WTC11 (cell line): ENCODE results near the gene FAM3D. TPM values are rescaled to one million over a fixed set of nuclear protein-coding genes. Genes with fewer than 3 reads are reported as not detected.

Source experiments
- ATAC-seq: fragments of 200-7000 bp; cut with Tn5 transposase; 2 replicates; pipeline ENCODE4 v1.10.0; 2021; ENCODE audit warnings: mild to moderate bottlenecking, moderate library complexity
- CTCF ChIA-PET: fragments of 300-600 bp; sonication (Branson Sonifier 250); formaldehyde crosslinking; loops from one replicate; lab custom pipeline; 2021; ENCODE audit warnings: antibody characterized with exemption; lab: Charles Lee
- POLR2A ChIA-PET: fragments of 350-600 bp; sonication (Branson Sonifier 250); formaldehyde crosslinking; loops from one replicate; lab custom pipeline; 2021; ENCODE audit warnings: antibody characterized with exemption; lab: Charles Lee
- DNase-seq: peaks from one replicate; pipeline ENCODE4 v3.0.0; 2021; ENCODE audit warnings: low spot score
- H3K27ac Mint-ChIP-seq: 2 replicates; pipeline ENCODE4 v1.8.0; 2021; ENCODE audit warnings: mixed read lengths
- H3K27me3 Mint-ChIP-seq: 2 replicates; pipeline ENCODE4 v1.8.0; 2021; ENCODE audit warnings: low read depth, mild to moderate bottlenecking, moderate library complexity, mixed read lengths
- H3K36me3 Mint-ChIP-seq: 2 replicates; pipeline ENCODE4 v1.8.0; 2021; ENCODE audit warnings: mixed read lengths
- H3K4me1 Mint-ChIP-seq: 2 replicates; pipeline ENCODE4 v1.8.0; 2022; ENCODE audit warnings: mixed read lengths
- H3K4me3 Mint-ChIP-seq: 2 replicates; pipeline ENCODE4 v1.8.0; 2021; ENCODE audit warnings: mild to moderate bottlenecking, moderate library complexity, mixed read lengths
- H3K9me3 Mint-ChIP-seq: 2 replicates; pipeline ENCODE4 v1.8.0; 2021; ENCODE audit warnings: mixed read lengths
- ELF4 ChIP-seq: sonication (generic); formaldehyde crosslinking; IDR thresholded peaks from 2 replicates; pipeline ENCODE4 v1.8.1; 2022; ENCODE audit warnings: low read depth, mild to moderate bottlenecking, moderate library complexity, missing genetic modification reagents
- ETV6 ChIP-seq: sonication (generic); formaldehyde crosslinking; IDR thresholded peaks from 2 replicates; pipeline ENCODE4 v1.8.1; 2022; ENCODE audit warnings: mild to moderate bottlenecking, missing genetic modification reagents
- FOXK1 ChIP-seq: sonication (generic); formaldehyde crosslinking; IDR thresholded peaks from 2 replicates; pipeline ENCODE4 v1.8.0; 2022; ENCODE audit warnings: mild to moderate bottlenecking, moderate library complexity, missing genetic modification reagents
- FOXP4 ChIP-seq: sonication (generic); formaldehyde crosslinking; IDR thresholded peaks from 2 replicates; pipeline ENCODE4 v1.8.0; 2022; ENCODE audit warnings: mild to moderate bottlenecking, missing genetic modification reagents
- HMGA2 ChIP-seq: fragments of 250-450 bp; sonication (Bioruptor Pico); IDR thresholded peaks from 2 replicates; pipeline ENCODE4 v1.4.0; 2021; ENCODE audit warnings: mild to moderate bottlenecking, moderate library complexity
- IRF2 ChIP-seq: sonication (generic); formaldehyde crosslinking; IDR thresholded peaks from 2 replicates; pipeline ENCODE4 v1.8.0; 2022; ENCODE audit warnings: low read depth, missing genetic modification reagents, borderline replicate concordance
- JAZF1 ChIP-seq: fragments of 250-450 bp; sonication (Bioruptor Pico); IDR thresholded peaks from 2 replicates; pipeline ENCODE4 v1.9.0; 2021; ENCODE audit warnings: moderate library complexity, mild to moderate bottlenecking, inconsistent platforms
- KAT7 ChIP-seq: sonication (generic); formaldehyde crosslinking; IDR thresholded peaks from 2 replicates; pipeline ENCODE4 v1.8.1; 2023; ENCODE audit warnings: missing genetic modification reagents, mild to moderate bottlenecking, borderline replicate concordance
- PRRX2 ChIP-seq: fragments of 250-450 bp; sonication (Bioruptor Pico); IDR thresholded peaks from 2 replicates; pipeline ENCODE4 v1.8.0; 2021; ENCODE audit warnings: mild to moderate bottlenecking
- ZNF263 ChIP-seq: sonication (generic); formaldehyde crosslinking; IDR thresholded peaks from 2 replicates; pipeline ENCODE4 v1.8.1; 2022; ENCODE audit warnings: low read depth, mild to moderate bottlenecking, moderate library complexity, missing genetic modification reagents
- ZNF425 ChIP-seq: fragments of 250-450 bp; sonication (Bioruptor Pico); conservative IDR thresholded peaks from 2 replicates; pipeline ENCODE4 v1.9.0; 2021; ENCODE audit warnings: mild to moderate bottlenecking
- total RNA-seq: library from RNA; stranded (reverse); gene quantifications from 3 replicates; pipeline ENCODE4 v1.2.3, GENCODE V29; 2021
- TF ChIP-seq, protein P1 (sequence below): sonication (generic); formaldehyde crosslinking; IDR thresholded peaks from 2 replicates; pipeline ENCODE4 v1.8.1; 2022; ENCODE audit warnings: mild to moderate bottlenecking, moderate library complexity, missing genetic modification reagents
- TF ChIP-seq, protein P2 (sequence below): sonication (generic); formaldehyde crosslinking; conservative IDR thresholded peaks from 2 replicates; pipeline ENCODE4 v1.8.1; 2022; ENCODE audit warnings: mild to moderate bottlenecking, missing genetic modification reagents
- TF ChIP-seq, protein P3 (sequence below): sonication (generic); formaldehyde crosslinking; IDR thresholded peaks from 2 replicates; pipeline ENCODE4 v1.8.1; 2023; ENCODE audit warnings: mild to moderate bottlenecking, missing genetic modification reagents

The FAM3D gene
- total RNA-seq, 1 experiment from 2014 or later: 0.66 TPM

- Mint-ChIP-seq H3K4me3 (no peak overlapping the region), H3K27ac (no peak overlapping the region), H3K4me1 (no peaks in the 10 kb centered on the region), H3K36me3 (peaks cover 58% of the 10 kb centered on the region), H3K9me3 (peaks cover 80% of the 10 kb centered on the region), H3K27me3 (peaks cover 9% of the 10 kb centered on the region)
- ATAC-seq (no peak), DNase-seq (no peak)
- ChIA-PET CTCF (no interaction called here), POLR2A (no interaction called here)
- TF ChIP-seq, protein P1, sequence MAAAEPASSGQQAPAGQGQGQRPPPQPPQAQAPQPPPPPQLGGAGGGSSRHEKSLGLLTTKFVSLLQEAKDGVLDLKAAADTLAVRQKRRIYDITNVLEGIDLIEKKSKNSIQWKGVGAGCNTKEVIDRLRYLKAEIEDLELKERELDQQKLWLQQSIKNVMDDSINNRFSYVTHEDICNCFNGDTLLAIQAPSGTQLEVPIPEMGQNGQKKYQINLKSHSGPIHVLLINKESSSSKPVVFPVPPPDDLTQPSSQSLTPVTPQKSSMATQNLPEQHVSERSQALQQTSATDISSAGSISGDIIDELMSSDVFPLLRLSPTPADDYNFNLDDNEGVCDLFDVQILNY: no peak
- TF ChIP-seq FOXP4 (CRISPR knock-in tag): no peak
- TF ChIP-seq, protein P2, sequence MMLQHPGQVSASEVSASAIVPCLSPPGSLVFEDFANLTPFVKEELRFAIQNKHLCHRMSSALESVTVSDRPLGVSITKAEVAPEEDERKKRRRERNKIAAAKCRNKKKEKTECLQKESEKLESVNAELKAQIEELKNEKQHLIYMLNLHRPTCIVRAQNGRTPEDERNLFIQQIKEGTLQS: no peak
- TF ChIP-seq ELF4 (CRISPR knock-in tag): no peak
- TF ChIP-seq, protein P3, sequence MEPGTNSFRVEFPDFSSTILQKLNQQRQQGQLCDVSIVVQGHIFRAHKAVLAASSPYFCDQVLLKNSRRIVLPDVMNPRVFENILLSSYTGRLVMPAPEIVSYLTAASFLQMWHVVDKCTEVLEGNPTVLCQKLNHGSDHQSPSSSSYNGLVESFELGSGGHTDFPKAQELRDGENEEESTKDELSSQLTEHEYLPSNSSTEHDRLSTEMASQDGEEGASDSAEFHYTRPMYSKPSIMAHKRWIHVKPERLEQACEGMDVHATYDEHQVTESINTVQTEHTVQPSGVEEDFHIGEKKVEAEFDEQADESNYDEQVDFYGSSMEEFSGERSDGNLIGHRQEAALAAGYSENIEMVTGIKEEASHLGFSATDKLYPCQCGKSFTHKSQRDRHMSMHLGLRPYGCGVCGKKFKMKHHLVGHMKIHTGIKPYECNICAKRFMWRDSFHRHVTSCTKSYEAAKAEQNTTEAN: no peak
- no peak for TF ChIP-seq JAZF1 (CRISPR knock-in tag)
- TF ChIP-seq PRRX2 (CRISPR knock-in tag): no peak
- no peak for TF ChIP-seq FOXK1
- TF ChIP-seq HMGA2 (CRISPR knock-in tag): no peak
- no peak for TF ChIP-seq KAT7
Measured at GRCh38 chr3:58688574-58688973, 22.0 kb upstream of the FAM3D start.

DNA sequence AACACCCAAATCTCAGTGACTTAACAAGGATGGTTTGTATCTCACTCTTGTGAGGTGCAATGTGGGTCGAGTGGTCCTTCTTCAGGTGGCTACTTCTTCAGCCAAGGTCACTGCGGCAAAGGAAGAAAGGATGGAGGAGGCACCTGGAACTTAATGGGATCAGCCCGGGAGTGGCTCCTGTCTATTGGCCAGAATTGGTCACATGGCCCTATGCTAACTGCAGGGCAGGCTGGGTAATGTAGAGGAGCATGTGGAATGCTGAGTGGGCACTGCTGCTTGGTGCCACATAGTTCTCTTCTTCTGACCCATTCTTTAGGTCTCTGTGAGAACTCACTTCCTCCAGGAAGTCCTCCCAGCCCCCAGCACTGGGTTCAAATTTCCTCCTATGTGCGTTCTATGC lies 20.3 kb upstream of the FAM3D start:
- no peak overlapping the region for H3K4me3 Mint-ChIP-seq
- ATAC-seq (no peak), DNase-seq (no peak)
- H3K36me3 Mint-ChIP-seq: peaks cover 45% of the 10 kb centered on the region
- CTCF ChIA-PET: no interaction called here
- POLR2A ChIA-PET: no interaction called here
- peaks cover 9% of the 10 kb centered on the region for H3K27me3 Mint-ChIP-seq
- H3K27ac Mint-ChIP-seq: no peak overlapping the region
- H3K4me1 Mint-ChIP-seq: no peaks in the 10 kb centered on the region
- peaks cover 72% of the 10 kb centered on the region for H3K9me3 Mint-ChIP-seq
- TF ChIP-seq ZNF263 (CRISPR knock-in tag): no peak
- no peak for TF ChIP-seq IRF2 (CRISPR knock-in tag)

- Mint-ChIP-seq H3K27ac (no peak overlapping the region), H3K9me3 (peaks cover 62% of the 10 kb centered on the region), H3K4me3 (no peak overlapping the region), H3K4me1 (no peaks in the 10 kb centered on the region), H3K27me3 (peaks cover 9% of the 10 kb centered on the region), H3K36me3 (peaks cover 36% of the 10 kb centered on the region)
- TF ChIP-seq JAZF1 (CRISPR knock-in tag) (no peak), ZNF425 (CRISPR knock-in tag) (no peak), ETV6 (CRISPR knock-in tag) (no peak)
- TF ChIP-seq, protein P1: no peak
- ChIA-PET POLR2A (no interaction called here), CTCF (no interaction called here)
- no peak for ATAC-seq
- no peak for DNase-seq
Measured at GRCh38 chr3:58685641-58686040, 19.1 kb upstream of the FAM3D start.
